CD4-positive, alpha-beta T cell treated with Interleukin-6 at 100 ng/mL for 8 hours (primary cell): ENCODE data around the gene DUSP15.
"Not testable (repeated sequence)": the region's sequence is repeated elsewhere in the genome, so short reads cannot be mapped to it uniquely, and the experiment has no call there.

Experiments used
- DNase-seq: peaks from one replicate; pipeline ENCODE4 v3.0.0-alpha.2; 2020; ENCODE audit warnings: mixed read lengths, low spot score

Gene DUSP15

GRCh38 chr20:31839782-31840487 lies 30.4 kb downstream of the DUSP15 start:
- no peak for DNase-seq

GRCh38 chr20:31838646-31839292 lies 31.6 kb downstream of the DUSP15 start:
- DNase-seq = no peak

- DNase-seq = no peak
Observed at GRCh38 chr20:31837896-31838397, 32.4 kb downstream of the DUSP15 start.

- DNase-seq = no peak
Observed at GRCh38 chr20:31836853-31837608, 33.3 kb downstream of the DUSP15 start.

- peak; percentile 10 for DNase-seq
Observed at GRCh38 chr20:31835977-31836852, 34.1 kb downstream of the DUSP15 start.

- no peak for DNase-seq
Observed at GRCh38 chr20:31835554-31835953, 34.8 kb downstream of the DUSP15 start.

- no peak for DNase-seq
Observed at GRCh38 chr20:31833931-31834521, 36.3 kb downstream of the DUSP15 start.

GRCh38 chr20:31833130-31833930 lies 37.0 kb downstream of the DUSP15 start:
- peak; percentile 33 for DNase-seq

GRCh38 chr20:31831771-31832306 lies 38.5 kb downstream of the DUSP15 start:
- no peak for DNase-seq

GRCh38 chr20:31831211-31831610 lies 39.1 kb downstream of the DUSP15 start:
- no peak for DNase-seq

GRCh38 chr20:31830406-31830981 lies 39.8 kb downstream of the DUSP15 start:
- no peak for DNase-seq

- DNase-seq = no peak
Observed at GRCh38 chr20:31829731-31830130, 40.6 kb downstream of the DUSP15 start.

GRCh38 chr20:31828016-31828415 lies 42.3 kb downstream of the DUSP15 start:
- DNase-seq = not testable (repeated sequence)

- no peak for DNase-seq
Observed at GRCh38 chr20:31827059-31827458, 43.3 kb downstream of the DUSP15 start.

- no peak for DNase-seq
Observed at GRCh38 chr20:31826074-31826473, 44.3 kb downstream of the DUSP15 start.

- no peak for DNase-seq
Observed at GRCh38 chr20:31824554-31825313, 45.6 kb downstream of the DUSP15 start.

- no peak for DNase-seq
Observed at GRCh38 chr20:31824125-31824485, 46.2 kb downstream of the DUSP15 start.

- DNase-seq = no peak
Observed at GRCh38 chr20:31823360-31824124, 46.8 kb downstream of the DUSP15 start.
